Stomach (tissue), 9 donors: ENCODE measurements around the gene MLLT10. TPM values are rescaled to one million over a fixed set of nuclear protein-coding genes. Genes with fewer than 3 reads are reported as not detected.

Experiments
- DNase-seq, 2 donors: peaks; one replicate each; pipeline versions ENCODE4 v3.0.0 to v3.0.0-alpha.2; 2013 to 2019
- H3K27ac ChIP-seq, 5 donors: fragments of 200-600 bp in 4 of 5; sonication (generic) in 4 of 5; one replicate each; pipeline ENCODE4 v1.5.1; 2013 to 2019; ENCODE audit warnings: mild to moderate bottlenecking in 1 of 5, moderate library complexity in 1 of 5
- H3K27me3 ChIP-seq, 3 donors: fragments of 200-600 bp; sonication (generic); one replicate each; pipeline ENCODE4 v1.5.1; 2017 to 2019; ENCODE audit warnings: mixed run types in 1 of 3
- H3K36me3 ChIP-seq, 4 donors: fragments of 200-600 bp; sonication (generic); 1 replicate in 3 of 4; 2 replicates in 1 of 4; pipeline ENCODE4 v1.5.1; 2016 to 2019
- H3K4me1 ChIP-seq, 4 donors: fragments of 200-600 bp; sonication (generic); one replicate each; pipeline ENCODE4 v1.5.1; 2016 to 2019
- H3K4me3 ChIP-seq, 4 donors: fragments of 200-600 bp; sonication (generic) in 3 of 4; one replicate each; pipeline ENCODE4 v1.5.1; 2016 to 2019; ENCODE audit warnings: mild to moderate bottlenecking in 1 of 4
- H3K9me3 ChIP-seq, 4 donors: fragments of 200-600 bp; sonication (generic); one replicate each; pipeline ENCODE4 v1.5.1; 2016 to 2019
- CTCF ChIP-seq, 7 experiments: fragments of 450-650 bp in 4 of 7; fragments of 200-600 bp in 3 of 7; sonication (generic) in 3 of 7; IDR thresholded peaks; one replicate each; pipeline ENCODE4 v1.5.1; 2016 to 2019; ENCODE audit warnings: antibody characterized with exemption in 7 of 7, control low read depth in 2 of 7, mild to moderate bottlenecking in 1 of 7
- EP300 ChIP-seq: sonication (generic); formaldehyde crosslinking; IDR thresholded peaks from one replicate; pipeline ENCODE4 v1.6.1; 2017; ENCODE audit warnings: antibody characterized with exemption
- POLR2A ChIP-seq, 4 donors: fragments of 450-650 bp; IDR thresholded peaks; one replicate each; pipeline ENCODE4 v1.6.1; 2016; ENCODE audit warnings: antibody characterized with exemption in 4 of 4, control low read depth in 2 of 4, mild to moderate bottlenecking in 1 of 4, moderate library complexity in 1 of 4
- POLR2AphosphoS5 ChIP-seq, 3 donors: sonication (generic); formaldehyde crosslinking; IDR thresholded peaks; one replicate each; pipeline ENCODE4 v1.6.1; 2016; ENCODE audit warnings: antibody characterized with exemption in 3 of 3
- WGBS, 5 donors: extraction: QIAGEN DNeasy Blood & Tissue Kit in 3 of 5; methylation state at CpG; one replicate each; pipeline versions ENCODE4 v1.1.5 to v1.1.7; 2013 to 2018; 5-methylcytosine and 5-hydroxymethylcytosine counted together
- intact Hi-C: fragments of 100-400 bp; cut with DNase I; formaldehyde crosslinking; loops from one replicate; pipeline ENCODE4 v1.15.1; 2023; ENCODE audit warnings: low total_unique reads
- polyA plus RNA-seq, 3 donors: library from polyadenylated mRNA; stranded (reverse); fragments of 200-250 nt; gene quantifications; one replicate each; pipeline ENCODE4 v1.2.3, GENCODE V29; 2013
- total RNA-seq, 5 donors: library from RNA; depleted of rRNA; stranded (reverse); fragments of >200 nt; gene quantifications; one replicate each; pipeline versions ENCODE4 v1.1.0 to v1.2.3, GENCODE V29; 2014 to 2016
- donor health status: healthy with polysubstance abuse.
- donor health status: Bipolar disorder and iron deficiency.
- donor health status: healthy.

The MLLT10 gene
- total and polyA plus RNA-seq, 8 donors = 12.8 to 76.9 (median 23.8) TPM

GRCh38 chr10:21507150-21507549, 26.9 kb upstream of the MLLT10 start:
- no peaks in the 10 kb centered on the region for H3K36me3 ChIP-seq
- no peak overlapping the region for H3K27ac ChIP-seq
- no peaks in the 10 kb centered on the region for H3K9me3 ChIP-seq
- WGBS, 5 donors = 83 to 91% (median 89%) methylated on average over 21 of the region's 21 CpGs
- TF ChIP-seq EP300 (no peak), POLR2A (IDR thresholded peaks at IDR 0.05) (no peak), POLR2AphosphoS5 (IDR thresholded peaks at IDR 0.05) (no peak), CTCF (IDR thresholded peaks at IDR 0.05) (no peak)
- intact Hi-C loops = no loop called here
- H3K4me1 ChIP-seq = peaks cover 0 to 14% (median 4%) of the 10 kb centered on the region in 4 donors
- peaks cover 0 to 24% (median 13%) of the 10 kb centered on the region in 3 donors for H3K27me3 ChIP-seq
- DNase-seq = no peak
- H3K4me3 ChIP-seq = no peak overlapping the region

GRCh38 chr10:21508706-21509331, 25.2 kb upstream of the MLLT10 start:
- no peak overlapping the region for H3K4me3 ChIP-seq
- no peaks in the 10 kb centered on the region for H3K9me3 ChIP-seq
- H3K4me1 ChIP-seq = peaks cover 0 to 14% (median 4%) of the 10 kb centered on the region in 4 donors
- intact Hi-C loops = no loop called here
- no peaks in the 10 kb centered on the region for H3K36me3 ChIP-seq
- no peak overlapping the region for H3K27ac ChIP-seq
- peaks cover 0 to 33% (median 25%) of the 10 kb centered on the region in 3 donors for H3K27me3 ChIP-seq
- no peak for DNase-seq
- WGBS, 5 donors = 90 to 94% (median 92%) methylated on average over 34 to 43 of the region's 43 CpGs
- no peak for TF ChIP-seq CTCF (IDR thresholded peaks at IDR 0.05)
- TF ChIP-seq POLR2A (IDR thresholded peaks at IDR 0.05) = no peak
- TF ChIP-seq POLR2AphosphoS5 (IDR thresholded peaks at IDR 0.05) = no peak
- no peak for TF ChIP-seq EP300

- WGBS, 5 donors = 70 to 76% (median 73%) methylated on average over 51 to 58 of the region's 58 CpGs
- H3K27me3 ChIP-seq = peaks cover 0 to 40% (median 27%) of the 10 kb centered on the region in 3 donors
- H3K27ac ChIP-seq = peak overlapping the region in 4 of 5 donors; percentile 41 to 78 (median 66)
- intact Hi-C loops = no loop called here
- DNase-seq = peak in 1 of 2 donors; percentile 56
- no peaks in the 10 kb centered on the region for H3K36me3 ChIP-seq
- H3K4me3 ChIP-seq = peak overlapping the region; percentile 37 to 45 (median 42)
- peaks cover 0 to 17% (median 4%) of the 10 kb centered on the region in 4 donors for H3K4me1 ChIP-seq
- TF ChIP-seq CTCF (IDR thresholded peaks at IDR 0.05) (no peak), EP300 (no peak), POLR2A (IDR thresholded peaks at IDR 0.05) (no peak), POLR2AphosphoS5 (IDR thresholded peaks at IDR 0.05) (no peak)
- no peaks in the 10 kb centered on the region for H3K9me3 ChIP-seq
Observed at GRCh38 chr10:21509341-21510240, 24.4 kb upstream of the MLLT10 start.

GRCh38 chr10:21510241-21511094, 23.6 kb upstream of the MLLT10 start:
- DNase-seq = peak in 1 of 2 donors; percentile 71

More at GRCh38 chr10:21510241-21511094, 23.6 kb upstream of the MLLT10 start:
- Histone ChIP-seq H3K36me3 (no peaks in the 10 kb centered on the region), H3K27ac (peak overlapping the region in 4 of 5 donors; percentile 41 to 78 (median 66)), H3K4me3 (peak overlapping the region; percentile 37 to 45 (median 42)), H3K4me1 (peaks cover 0 to 26% (median 4%) of the 10 kb centered on the region in 4 donors), H3K27me3 (peaks cover 0 to 49% (median 33%) of the 10 kb centered on the region in 3 donors), H3K9me3 (no peaks in the 10 kb centered on the region)
- intact Hi-C loops = no loop called here
- no peak for TF ChIP-seq POLR2A (IDR thresholded peaks at IDR 0.05)
- no peak for TF ChIP-seq EP300
- no peak for TF ChIP-seq POLR2AphosphoS5 (IDR thresholded peaks at IDR 0.05)
- no peak for TF ChIP-seq CTCF (IDR thresholded peaks at IDR 0.05)
- 20 to 50% (median 35%) methylated on average over 26 to 39 of the region's 39 CpGs for WGBS, 5 donors
